ENCODE measurements around the gene RSPH9. TPM values are rescaled to one million over a fixed set of nuclear protein-coding genes. Genes with fewer than 3 reads are reported as not detected.

RSPH9 gene
- total and polyA plus RNA-seq, 4 donors: 0.13 to 0.75 (median 0.38) TPM

DNA sequence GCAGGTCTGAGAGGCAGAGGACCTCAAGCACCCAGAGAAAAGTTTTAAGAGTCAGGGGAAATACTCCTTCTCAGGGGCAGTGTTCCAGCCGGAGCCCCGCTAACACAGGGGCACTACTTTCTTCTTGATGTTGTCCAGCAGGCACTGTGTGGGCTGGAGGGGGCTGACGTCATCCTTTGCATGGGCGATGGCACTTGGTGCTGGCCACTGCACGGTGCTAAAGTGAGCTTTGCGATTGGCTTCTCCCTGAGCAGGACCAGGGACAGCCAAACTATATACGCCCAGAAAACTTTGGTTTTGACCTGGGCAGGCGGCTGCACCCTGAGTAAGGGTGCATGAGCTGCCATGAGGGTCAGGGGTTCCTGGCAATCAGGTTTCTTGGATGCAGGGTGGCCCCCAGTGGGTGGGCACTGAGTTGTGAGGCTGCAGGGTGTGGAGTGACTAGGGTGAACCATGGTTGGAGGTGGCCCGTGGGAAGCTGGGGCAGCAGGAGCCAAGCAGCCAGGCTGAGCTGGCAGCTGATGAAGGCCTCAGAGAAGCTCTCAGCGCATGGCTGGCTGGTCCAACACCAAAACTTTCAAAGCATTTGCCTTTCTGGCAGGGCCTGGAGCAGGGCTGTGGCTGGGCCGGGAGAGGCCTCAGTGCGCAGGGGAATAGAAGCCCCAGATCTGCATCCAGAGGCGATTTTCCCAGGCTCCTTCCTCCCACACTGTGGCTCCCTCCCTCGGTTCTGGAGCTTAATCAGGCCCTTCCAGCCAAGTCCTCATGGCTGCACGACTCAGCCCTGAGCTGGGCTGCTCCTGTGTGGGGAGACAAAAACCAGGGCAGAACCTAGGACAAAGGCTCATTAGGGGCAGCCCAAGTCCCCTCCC is 24.4 kb downstream of the RSPH9 start:
- ATAC-seq (ENCODE audit: low FRiP score): peak; percentile 68
- WGBS, 2 donors: 6 to 8% methylated on average over 15 of the region's 15 CpGs
- no peak overlapping the region for H3K4me3 ChIP-seq (ENCODE audit: low read length in 2 of 2)
- intact Hi-C loops (cut with DNase I): loop anchor here (2.0 to 5.0 kb wide), 3 partner anchors 53 to 100 kb away; no protein-coding TSS in a partner anchor
- H3K27ac ChIP-seq (ENCODE audit: low read depth in 1 of 2, low read length in 2 of 2): peak overlapping the region in 1 of 2 donors; percentile 55
- no peaks in the 10 kb centered on the region for H3K27me3 ChIP-seq (ENCODE audit: control insufficient read depth in 1 of 2, insufficient read depth in 2 of 2, low read length in 1 of 2)
- H3K36me3 ChIP-seq (ENCODE audit: control insufficient read depth in 1 of 2, insufficient read depth in 2 of 2, low read length in 1 of 2): peaks cover 0 to 2% of the 10 kb centered on the region in 2 donors
- DNase-seq: peak; percentile 85 to 88
- no peaks in the 10 kb centered on the region for H3K4me1 ChIP-seq (ENCODE audit: control insufficient read depth in 1 of 2, insufficient read depth in 2 of 2, low read length in 2 of 2)
- H3K9me3 ChIP-seq (ENCODE audit: control insufficient read depth, low read length): no peaks in the 10 kb centered on the region

DNA sequence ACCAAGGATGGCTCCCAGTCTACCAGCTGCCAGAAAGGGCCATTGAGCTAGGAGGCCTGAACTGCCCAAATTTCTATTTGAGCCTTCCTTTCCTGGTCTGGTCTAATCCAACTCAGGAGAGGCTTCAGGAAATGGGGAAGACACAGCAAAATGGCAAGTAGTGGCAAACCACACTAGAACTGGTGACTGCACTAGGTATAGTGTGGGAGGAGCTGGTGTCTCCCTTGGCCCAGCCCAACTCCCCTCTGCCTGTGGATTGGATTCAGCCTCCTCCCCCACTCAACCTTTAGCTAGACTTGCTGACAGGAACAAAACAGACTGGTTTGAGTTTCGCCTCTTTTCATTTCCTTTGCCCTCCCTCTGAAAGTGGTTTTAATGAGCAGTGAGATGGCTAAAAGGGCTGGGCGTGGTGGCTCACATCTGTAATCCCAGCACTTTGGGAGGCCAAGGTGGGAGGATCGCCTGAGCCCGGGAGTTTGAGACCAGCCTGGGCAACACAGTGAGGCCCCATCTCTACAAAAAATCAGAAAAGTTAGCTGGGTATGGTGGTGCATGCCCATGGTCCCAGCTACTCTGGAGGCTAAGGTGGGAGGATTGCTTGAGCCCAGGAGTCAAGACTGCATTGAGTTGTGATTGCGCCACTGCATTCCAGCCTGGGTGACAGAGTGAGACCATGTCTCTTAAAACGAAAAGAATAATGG is 25.2 kb downstream of the RSPH9 start:
- no peaks in the 10 kb centered on the region for H3K4me1 ChIP-seq (ENCODE audit: control insufficient read depth in 1 of 2, insufficient read depth in 2 of 2, low read length in 2 of 2)
- intact Hi-C loops (cut with DNase I): loop anchor here (2.0 to 5.0 kb wide), 3 partner anchors 52 to 99 kb away; no protein-coding TSS in a partner anchor

DNA sequence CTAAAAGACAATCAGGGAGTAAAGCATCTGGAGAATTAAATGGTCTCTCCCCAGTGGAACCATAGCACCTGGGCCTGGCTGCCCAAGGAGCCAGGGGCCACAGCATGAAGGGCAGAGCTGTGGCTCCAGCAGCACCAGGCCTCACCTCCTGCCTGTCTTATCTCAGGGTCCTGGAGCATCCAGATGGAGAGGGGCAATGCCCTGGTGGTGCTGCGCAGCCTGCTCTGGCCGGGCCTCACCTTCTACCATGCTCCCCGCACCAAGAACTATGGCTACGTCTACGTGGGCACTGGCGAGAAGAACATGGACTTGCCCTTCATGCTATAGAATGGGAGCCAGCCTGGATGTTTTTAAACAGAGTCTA is 25.8 kb downstream of the RSPH9 start:
- no peak for ATAC-seq (ENCODE audit: low FRiP score)
- intact Hi-C loops (cut with DNase I): no loop called here
- peak in 1 of 2 donors; percentile 38 for DNase-seq
- H3K4me1 ChIP-seq (ENCODE audit: control insufficient read depth in 1 of 2, insufficient read depth in 2 of 2, low read length in 2 of 2): no peaks in the 10 kb centered on the region
- WGBS, 2 donors: 97 to 99% methylated on average over 6 of the region's 6 CpGs
- no peak overlapping the region for H3K27ac ChIP-seq (ENCODE audit: low read depth in 1 of 2, low read length in 2 of 2)
- H3K9me3 ChIP-seq (ENCODE audit: control insufficient read depth, low read length): no peaks in the 10 kb centered on the region
- no peak overlapping the region for H3K4me3 ChIP-seq (ENCODE audit: low read length in 2 of 2)
- peaks cover 0 to 2% of the 10 kb centered on the region in 2 donors for H3K36me3 ChIP-seq (ENCODE audit: control insufficient read depth in 1 of 2, insufficient read depth in 2 of 2, low read length in 1 of 2)
- no peaks in the 10 kb centered on the region for H3K27me3 ChIP-seq (ENCODE audit: control insufficient read depth in 1 of 2, insufficient read depth in 2 of 2, low read length in 1 of 2)

More for the DNA sequence above, 25.2 kb downstream of the RSPH9 start:
- peaks cover 0 to 2% of the 10 kb centered on the region in 2 donors for H3K36me3 ChIP-seq (ENCODE audit: control insufficient read depth in 1 of 2, insufficient read depth in 2 of 2, low read length in 1 of 2)
- no peaks in the 10 kb centered on the region for H3K27me3 ChIP-seq (ENCODE audit: control insufficient read depth in 1 of 2, insufficient read depth in 2 of 2, low read length in 1 of 2)
- H3K9me3 ChIP-seq (ENCODE audit: control insufficient read depth, low read length): no peaks in the 10 kb centered on the region
- WGBS, 2 donors: 85 to 90% methylated on average over 6 of the region's 6 CpGs
- ATAC-seq (ENCODE audit: low FRiP score) (no peak), DNase-seq (peak in 1 of 2 donors; percentile 23)
- H3K27ac ChIP-seq (ENCODE audit: low read depth in 1 of 2, low read length in 2 of 2): peak overlapping the region in 1 of 2 donors; percentile 55
- no peak overlapping the region for H3K4me3 ChIP-seq (ENCODE audit: low read length in 2 of 2)

DNA sequence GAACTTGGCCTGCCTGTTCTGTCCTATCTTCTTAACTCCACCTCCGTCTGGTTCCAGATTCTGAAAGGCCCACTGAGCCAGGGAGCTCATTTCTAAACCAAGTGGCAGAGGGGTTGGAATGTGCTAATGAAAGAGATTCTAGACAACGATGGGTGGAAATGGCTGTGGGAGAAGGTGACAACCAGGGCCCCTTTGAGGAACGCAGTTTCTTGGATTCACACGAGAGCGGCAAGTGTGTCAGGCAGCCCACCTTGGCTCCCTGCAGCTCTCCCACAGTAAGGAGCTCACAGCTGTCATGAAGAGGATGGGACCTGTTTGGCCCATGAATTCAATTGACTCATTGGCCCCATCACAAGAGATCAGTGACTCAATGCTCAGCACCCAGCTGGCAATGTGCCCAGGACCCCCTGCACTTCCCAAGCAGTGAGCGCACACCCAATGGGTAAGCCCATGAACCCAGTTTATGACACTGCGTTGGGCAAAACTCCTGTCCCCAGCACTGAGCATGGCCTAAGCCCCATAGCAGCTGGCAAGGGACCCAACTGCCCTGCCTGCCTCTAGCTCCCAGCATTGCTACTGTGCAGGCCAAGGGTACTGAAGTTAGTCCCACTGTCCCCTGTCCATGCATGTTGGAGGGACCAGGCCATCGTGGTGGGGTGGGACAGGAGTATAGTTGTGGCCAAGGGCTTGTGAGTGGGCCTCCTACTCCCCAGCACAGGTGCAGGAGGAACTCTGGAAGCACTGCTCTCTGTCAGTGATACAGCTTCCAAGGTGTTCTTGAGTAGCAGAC is 26.4 kb downstream of the RSPH9 start:
- DNase-seq (peak in 1 of 2 donors; percentile 76), ATAC-seq (ENCODE audit: low FRiP score) (no peak)
- Histone ChIP-seq H3K27me3 (ENCODE audit: control insufficient read depth in 1 of 2, insufficient read depth in 2 of 2, low read length in 1 of 2) (no peaks in the 10 kb centered on the region), H3K27ac (ENCODE audit: low read depth in 1 of 2, low read length in 2 of 2) (no peak overlapping the region), H3K9me3 (ENCODE audit: control insufficient read depth, low read length) (no peaks in the 10 kb centered on the region), H3K4me3 (ENCODE audit: low read length in 2 of 2) (no peak overlapping the region), H3K4me1 (ENCODE audit: control insufficient read depth in 1 of 2, insufficient read depth in 2 of 2, low read length in 2 of 2) (no peaks in the 10 kb centered on the region), H3K36me3 (ENCODE audit: control insufficient read depth in 1 of 2, insufficient read depth in 2 of 2, low read length in 1 of 2) (peaks cover 0 to 2% of the 10 kb centered on the region in 2 donors)
- 92 to 94% methylated on average over 8 of the region's 8 CpGs for WGBS, 2 donors
- intact Hi-C loops (cut with DNase I): no loop called here

DNA sequence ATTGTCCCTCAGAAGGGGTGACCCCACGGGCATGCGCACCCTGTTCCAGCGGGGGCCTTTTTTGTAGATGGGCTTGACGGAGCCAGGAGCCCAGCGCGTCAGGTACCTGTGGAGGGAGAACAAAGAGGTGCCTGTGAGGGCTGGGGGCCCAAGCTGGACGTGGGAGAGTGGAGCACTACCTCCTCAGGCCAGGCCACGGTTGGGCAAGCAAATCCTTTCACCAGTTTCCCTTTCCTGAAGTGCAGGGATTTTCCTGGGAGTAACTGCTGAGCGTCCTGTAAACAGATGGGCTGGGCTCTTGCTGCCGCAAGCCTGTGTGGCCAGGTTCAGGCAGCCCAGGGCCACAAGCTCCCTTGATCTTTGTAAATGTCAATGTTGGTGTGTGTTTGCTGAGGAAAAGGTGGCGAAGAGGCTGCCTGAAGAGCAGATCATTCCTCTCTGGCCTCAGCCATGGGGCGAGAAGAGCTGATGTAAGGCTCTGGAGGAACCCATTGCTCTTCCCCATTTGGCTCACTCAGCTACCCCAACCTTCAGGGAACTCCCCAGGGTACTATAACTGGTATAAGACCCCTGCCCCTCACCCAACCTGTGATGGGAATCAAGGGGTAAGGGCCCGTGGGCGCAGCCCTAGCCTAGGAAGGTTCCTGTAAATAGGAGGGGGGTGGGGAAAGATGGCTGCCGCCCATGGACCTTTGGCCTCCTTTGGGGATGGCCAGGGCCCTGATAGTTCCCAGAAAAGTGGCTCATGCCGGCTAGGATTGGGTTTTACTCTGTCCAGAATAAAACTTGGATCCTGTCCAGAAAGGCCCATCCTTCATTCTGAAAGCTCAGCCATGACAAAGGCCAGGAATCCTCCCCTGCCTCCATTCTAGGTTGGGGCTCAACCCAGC is 27.2 kb downstream of the RSPH9 start:
- H3K27ac ChIP-seq (ENCODE audit: low read depth in 1 of 2, low read length in 2 of 2): no peak overlapping the region
- intact Hi-C loops (cut with DNase I): no loop called here
- ATAC-seq (ENCODE audit: low FRiP score): peak; percentile 4

DNA sequence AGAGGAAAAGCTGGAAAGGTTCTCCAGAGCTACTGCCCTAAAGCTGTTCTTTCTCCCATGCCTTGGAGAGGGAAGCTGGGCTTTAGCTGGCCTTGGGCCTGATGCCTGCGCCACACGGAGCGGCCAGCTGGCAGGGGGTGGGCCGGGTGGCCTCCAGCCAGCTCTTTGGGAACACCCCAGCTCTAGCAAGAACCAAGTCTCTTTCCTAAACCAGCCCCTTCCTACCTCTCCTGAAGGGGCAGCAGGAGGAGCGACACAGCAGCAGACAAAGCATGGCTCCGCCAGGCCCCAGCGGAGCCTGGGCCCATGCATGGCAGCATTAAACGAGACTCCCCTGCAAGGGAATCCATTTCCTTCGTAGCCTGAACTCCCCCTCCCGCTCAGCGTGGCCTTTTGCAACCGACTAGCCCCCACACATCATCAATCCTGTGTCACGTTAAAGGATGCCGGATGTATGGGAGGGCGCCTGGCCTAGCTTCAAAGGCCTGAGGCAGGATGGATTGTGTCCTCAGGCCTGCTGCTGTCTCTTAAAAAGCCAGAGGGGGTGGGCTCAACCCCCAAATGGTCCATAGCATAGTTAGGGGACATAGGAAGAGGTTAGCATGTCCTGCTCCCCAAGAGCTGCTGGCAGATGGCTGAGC is 28.7 kb downstream of the RSPH9 start:
- intact Hi-C loops (cut with DNase I): no loop called here
- ATAC-seq (ENCODE audit: low FRiP score) (no peak), DNase-seq (peak in 1 of 2 donors; percentile 61)
- Histone ChIP-seq H3K36me3 (ENCODE audit: control insufficient read depth in 1 of 2, insufficient read depth in 2 of 2, low read length in 1 of 2) (peaks cover 0 to 6% of the 10 kb centered on the region in 2 donors), H3K4me1 (ENCODE audit: control insufficient read depth in 1 of 2, insufficient read depth in 2 of 2, low read length in 2 of 2) (no peaks in the 10 kb centered on the region), H3K27me3 (ENCODE audit: control insufficient read depth in 1 of 2, insufficient read depth in 2 of 2, low read length in 1 of 2) (no peaks in the 10 kb centered on the region), H3K27ac (ENCODE audit: low read depth in 1 of 2, low read length in 2 of 2) (no peak overlapping the region), H3K4me3 (ENCODE audit: low read length in 2 of 2) (no peak overlapping the region), H3K9me3 (ENCODE audit: control insufficient read depth, low read length) (no peaks in the 10 kb centered on the region)
- WGBS, 2 donors: 54 to 62% methylated on average over 15 of the region's 15 CpGs

More for the DNA sequence above, 27.2 kb downstream of the RSPH9 start:
- Histone ChIP-seq H3K9me3 (ENCODE audit: control insufficient read depth, low read length) (no peaks in the 10 kb centered on the region), H3K4me1 (ENCODE audit: control insufficient read depth in 1 of 2, insufficient read depth in 2 of 2, low read length in 2 of 2) (no peaks in the 10 kb centered on the region), H3K27me3 (ENCODE audit: control insufficient read depth in 1 of 2, insufficient read depth in 2 of 2, low read length in 1 of 2) (no peaks in the 10 kb centered on the region), H3K36me3 (ENCODE audit: control insufficient read depth in 1 of 2, insufficient read depth in 2 of 2, low read length in 1 of 2) (peaks cover 0 to 2% of the 10 kb centered on the region in 2 donors), H3K4me3 (ENCODE audit: low read length in 2 of 2) (no peak overlapping the region)
- peak in 1 of 2 donors; percentile 73 for DNase-seq
- 88 to 91% methylated on average over 16 of the region's 16 CpGs for WGBS, 2 donors

DNA sequence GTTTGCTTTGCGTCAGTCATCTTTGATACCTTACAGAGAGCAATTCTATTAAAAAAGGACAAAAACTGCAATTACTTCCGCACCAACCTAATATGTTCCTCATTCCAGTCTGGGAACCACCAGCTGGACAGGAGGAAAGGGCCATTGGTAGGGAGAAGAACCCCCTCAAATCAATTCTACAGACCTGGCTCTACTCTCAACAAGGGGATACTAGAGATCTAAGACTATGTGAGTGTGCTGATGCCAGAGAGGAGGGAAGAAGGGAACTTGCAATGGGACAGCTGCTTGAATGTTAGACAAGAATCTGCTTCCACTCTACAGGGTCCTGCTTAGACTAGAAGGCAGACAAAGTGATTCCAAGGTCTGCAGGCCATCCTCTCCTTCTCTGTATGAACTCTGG is 29.5 kb downstream of the RSPH9 start:
- Histone ChIP-seq H3K27ac (ENCODE audit: low read depth in 1 of 2, low read length in 2 of 2) (no peak overlapping the region), H3K27me3 (ENCODE audit: control insufficient read depth in 1 of 2, insufficient read depth in 2 of 2, low read length in 1 of 2) (no peaks in the 10 kb centered on the region), H3K36me3 (ENCODE audit: control insufficient read depth in 1 of 2, insufficient read depth in 2 of 2, low read length in 1 of 2) (peaks cover 0 to 6% of the 10 kb centered on the region in 2 donors), H3K4me1 (ENCODE audit: control insufficient read depth in 1 of 2, insufficient read depth in 2 of 2, low read length in 2 of 2) (no peaks in the 10 kb centered on the region), H3K4me3 (ENCODE audit: low read length in 2 of 2) (no peak overlapping the region), H3K9me3 (ENCODE audit: control insufficient read depth, low read length) (no peaks in the 10 kb centered on the region)
- intact Hi-C loops (cut with DNase I): no loop called here
- WGBS, 2 donors: 87 to 92% methylated on average over 2 of the region's 2 CpGs
- ATAC-seq (ENCODE audit: low FRiP score) (no peak), DNase-seq (no peak)
